SK-N-SH (cell line): ENCODE data around the gene USP46.

Source experiments
- CTCF ChIP-seq: fragments of 200-600 bp; sonication (generic); IDR thresholded peaks from 2 replicates; pipeline ENCODE4 v1.6.1; 2017; ENCODE audit warnings: antibody characterized with exemption, mild to moderate bottlenecking, moderate library complexity
- POLR2AphosphoS5 ChIP-seq: IDR thresholded peaks from 2 replicates; pipeline ENCODE4 v1.6.1; 2012; ENCODE audit warnings: low read depth, low read length
- SIN3A ChIP-seq: IDR thresholded peaks from 2 replicates; pipeline ENCODE4 v1.6.1; 2012; ENCODE audit warnings: low read depth, mild to moderate bottlenecking, low read length, moderate library complexity, borderline replicate concordance
- TEAD4 ChIP-seq: IDR thresholded peaks from 2 replicates; pipeline ENCODE4 v1.4.0; 2012; ENCODE audit warnings: mild to moderate bottlenecking, borderline replicate concordance; ENCODE audit not compliant: insufficient read depth
- YY1 ChIP-seq: IDR thresholded peaks from 2 replicates; pipeline ENCODE4 v1.4.0; 2012; ENCODE audit warnings: low read depth, mild to moderate bottlenecking

DNA sequence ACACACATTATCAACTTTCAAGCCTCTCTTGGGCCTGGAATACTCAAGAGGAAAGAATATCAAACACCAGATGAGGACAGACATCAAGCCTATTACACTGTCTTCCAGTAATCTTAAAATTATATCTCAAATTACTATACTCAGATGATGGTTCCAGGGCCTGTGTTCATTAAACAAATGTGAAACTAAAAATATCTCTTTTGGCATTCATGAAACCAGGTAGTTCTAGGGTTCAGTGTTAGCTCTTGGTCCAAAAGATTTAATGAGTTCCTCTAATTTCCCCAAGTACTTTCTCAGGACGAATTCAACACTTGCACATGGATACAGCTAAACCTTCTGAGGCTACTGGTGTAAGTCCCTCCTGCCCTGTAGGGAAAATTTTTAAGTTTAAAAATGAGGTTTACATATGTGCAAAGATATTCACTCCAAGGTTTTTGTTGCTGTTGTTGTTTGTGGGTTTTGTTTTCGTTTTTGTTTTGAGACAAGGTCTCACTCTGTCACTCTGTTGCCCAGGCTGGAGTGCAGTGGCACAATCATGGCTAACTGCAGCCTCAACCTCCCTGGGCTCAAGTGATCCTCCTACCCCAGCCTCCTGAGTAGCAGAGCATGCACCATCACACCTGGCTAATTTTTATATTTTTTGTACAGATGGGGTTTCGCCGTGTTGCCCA is 79.4 kb downstream of the USP46 start:
- no peak for TF ChIP-seq CTCF
- no peak for TF ChIP-seq TEAD4
- TF ChIP-seq YY1 = no peak
- TF ChIP-seq POLR2AphosphoS5 = no peak
- TF ChIP-seq SIN3A = no peak
